Measurements from ENCODE around the gene TRPV5. TPM values are rescaled to one million over a fixed set of nuclear protein-coding genes. Genes with fewer than 3 reads are reported as not detected.

TRPV5 gene
- total RNA-seq, 1 donor from 2014 or later = 2.9 TPM

- DNase-seq (ENCODE audit: low spot score) = no peak
Observed at GRCh38 chr7:142940966-142941535, 7.5 kb upstream of the TRPV5 start.

- DNase-seq (ENCODE audit: low spot score) = no peak
Observed at GRCh38 chr7:142939226-142939910, 5.8 kb upstream of the TRPV5 start, which contains the start of gene LLCFC1. Gene LLCFC1, plus strand, starts transcription at chr7:142939484. Its CDS starts 138 bp downstream, at chr7:142939622.

GRCh38 chr7:142938611-142939010 is 5.1 kb upstream of the TRPV5 start:
- no peak for DNase-seq (ENCODE audit: low spot score)

GRCh38 chr7:142935941-142936565 is 2.5 kb upstream of the TRPV5 start:
- no peak for DNase-seq (ENCODE audit: low spot score)

GRCh38 chr7:142934056-142934455 is 510 bp upstream of the TRPV5 start:
- no peak for DNase-seq (ENCODE audit: low spot score)

- no peak for DNase-seq (ENCODE audit: low spot score)
Observed at GRCh38 chr7:142933092-142933475, 462 bp downstream of the TRPV5 start.

GRCh38 chr7:142932386-142933091 is 1.0 kb downstream of the TRPV5 start:
- DNase-seq (ENCODE audit: low spot score) = no peak

- no peak for DNase-seq (ENCODE audit: low spot score)
Observed at GRCh38 chr7:142930126-142930730, 3.3 kb downstream of the TRPV5 start.

GRCh38 chr7:142927949-142928348 is 5.6 kb downstream of the TRPV5 start:
- no peak for DNase-seq (ENCODE audit: low spot score)

GRCh38 chr7:142927085-142927745 is 6.3 kb downstream of the TRPV5 start:
- DNase-seq (ENCODE audit: low spot score) = no peak

- DNase-seq (ENCODE audit: low spot score) = no peak
Observed at GRCh38 chr7:142925413-142925812, 8.1 kb downstream of the TRPV5 start.

- DNase-seq (ENCODE audit: low spot score) = no peak
Observed at GRCh38 chr7:142923391-142923790, 10.2 kb downstream of the TRPV5 start.

- no peak for DNase-seq (ENCODE audit: low spot score)
Observed at GRCh38 chr7:142919656-142920055, 13.9 kb downstream of the TRPV5 start.

- no peak for DNase-seq (ENCODE audit: low spot score)
Observed at GRCh38 chr7:142918901-142919300, 14.6 kb downstream of the TRPV5 start.

GRCh38 chr7:142917447-142917846 is 16.1 kb downstream of the TRPV5 start:
- no peak for DNase-seq (ENCODE audit: low spot score)

- DNase-seq (ENCODE audit: low spot score) = no peak
Observed at GRCh38 chr7:142916508-142916907, 17.0 kb downstream of the TRPV5 start.

GRCh38 chr7:142915315-142915714 is 18.2 kb downstream of the TRPV5 start:
- DNase-seq (ENCODE audit: low spot score) = no peak

- peak; percentile 10 for DNase-seq (ENCODE audit: low spot score)
Observed at GRCh38 chr7:142914121-142914520, 19.4 kb downstream of the TRPV5 start.

- DNase-seq (ENCODE audit: low spot score) = no peak
Observed at GRCh38 chr7:142913566-142913965, 20.0 kb downstream of the TRPV5 start.

GRCh38 chr7:142913051-142913450 is 20.5 kb downstream of the TRPV5 start:
- peak; percentile 3 for DNase-seq (ENCODE audit: low spot score)

- DNase-seq (ENCODE audit: low spot score) = no peak
Observed at GRCh38 chr7:142910481-142910880, 23.1 kb downstream of the TRPV5 start.
